Mesendoderm (in vitro differentiated cells): ENCODE data around the gene PHF13.
"Not testable (repeated sequence)": the region's sequence is repeated elsewhere in the genome, so short reads cannot be mapped to it uniquely, and the experiment has no call there.

Source experiments
- DNase-seq: peaks from one replicate; pipeline ENCODE4 v3.0.0; 2013
- H2AK5ac ChIP-seq: 2 replicates; pipeline ENCODE4 v1.6.1; 2013; ENCODE audit warnings: low read length, inconsistent platforms
- H2BK120ac ChIP-seq: 2 replicates; pipeline ENCODE4 v1.6.1; 2013; ENCODE audit warnings: low read depth, mild to moderate bottlenecking, low read length, moderate library complexity, mixed read lengths
- H2BK15ac ChIP-seq: replicated peaks from 2 replicates; pipeline ENCODE4 v1.6.1; 2013; ENCODE audit warnings: low read depth, mild to moderate bottlenecking, moderate library complexity
- H2BK5ac ChIP-seq: 2 replicates; pipeline ENCODE4 v1.6.1; 2013; ENCODE audit warnings: low read length, inconsistent platforms
- H3K18ac ChIP-seq: 2 replicates; pipeline ENCODE4 v1.6.1; 2013; ENCODE audit warnings: mild to moderate bottlenecking, low read length, mixed read lengths
- H3K23ac ChIP-seq: one replicate; pipeline ENCODE4 v1.6.1; 2013; ENCODE audit warnings: low read length
- H3K27ac ChIP-seq: 2 replicates; pipeline ENCODE4 v1.5.1; 2013; ENCODE audit warnings: low read depth, mild to moderate bottlenecking, inconsistent platforms, low read length, moderate library complexity
- H3K27me3 ChIP-seq: 2 replicates; pipeline ENCODE4 v1.6.1; 2013; ENCODE audit warnings: low read length, control low read depth, mild to moderate bottlenecking, inconsistent platforms; ENCODE audit not compliant: insufficient read depth, poor library complexity
- H3K36me3 ChIP-seq: 2 replicates; pipeline ENCODE4 v1.6.1; 2013; ENCODE audit warnings: low read length, inconsistent platforms; ENCODE audit not compliant: control insufficient read depth, insufficient read depth
- H3K4ac ChIP-seq: one replicate; pipeline ENCODE4 v1.6.1; 2013; ENCODE audit warnings: low read depth, mild to moderate bottlenecking, low read length, moderate library complexity
- H3K4me1 ChIP-seq: 2 replicates; pipeline ENCODE4 v1.6.1; 2013; ENCODE audit warnings: low read depth, low read length, inconsistent platforms; ENCODE audit not compliant: control insufficient read depth
- H3K4me2 ChIP-seq: 2 replicates; pipeline ENCODE4 v1.6.1; 2013; ENCODE audit warnings: low read length
- H3K4me3 ChIP-seq: 2 replicates; pipeline ENCODE4 v1.5.1; 2013; ENCODE audit warnings: mild to moderate bottlenecking, low read length
- H3K56ac ChIP-seq: one replicate; pipeline ENCODE4 v1.6.1; 2013; ENCODE audit warnings: low read length
- H3K79me1 ChIP-seq: 2 replicates; pipeline ENCODE4 v1.6.1; 2013; ENCODE audit warnings: low read length, inconsistent platforms
- H3K79me2 ChIP-seq: 2 replicates; pipeline ENCODE4 v1.6.1; 2013; ENCODE audit warnings: mild to moderate bottlenecking, low read length; ENCODE audit not compliant: control insufficient read depth, insufficient read depth
- H3K9ac ChIP-seq: 2 replicates; pipeline ENCODE4 v1.6.1; 2013; ENCODE audit warnings: low read length, inconsistent platforms
- H4K5ac ChIP-seq: one replicate; pipeline ENCODE4 v1.6.1; 2013; ENCODE audit warnings: low read length
- H4K8ac ChIP-seq: one replicate; pipeline ENCODE4 v1.6.1; 2013; ENCODE audit warnings: low read depth, mild to moderate bottlenecking, control low read depth, low read length, moderate library complexity
- WGBS: extraction: QIAGEN DNeasy Blood & Tissue Kit; methylation state at CpG from one replicate; pipeline ENCODE4 v1.1.7; 2013; ENCODE audit warnings: low lambda C conversion rate, missing lambda C conversion rate; ENCODE audit not compliant: insufficient coverage; ENCODE audit errors: extremely low coverage; 5-methylcytosine and 5-hydroxymethylcytosine counted together

PHF13 gene

GRCh38 chr1:6597777-6598131 lies 15.8 kb upstream of the PHF13 start:
- H3K79me2 ChIP-seq, result peaks cover 41% of the 10 kb centered on the region
- no peak overlapping the region for H2BK120ac ChIP-seq
- H3K36me3 ChIP-seq, result peaks cover 11% of the 10 kb centered on the region
- no peak overlapping the region for H2BK5ac ChIP-seq
- H2BK15ac ChIP-seq, result no peak overlapping the region
- H3K79me1 ChIP-seq, result peaks cover 28% of the 10 kb centered on the region
- H3K4me3 ChIP-seq, result no peak overlapping the region
- H3K4me2 ChIP-seq, result no peak overlapping the region
- H3K9ac ChIP-seq, result no peak overlapping the region
- no CpG with 5 or more reads among the region's 6 CpGs for WGBS
- no peak overlapping the region for H3K4ac ChIP-seq
- H4K5ac ChIP-seq, result no peak overlapping the region
- no peak overlapping the region for H3K18ac ChIP-seq
- H3K56ac ChIP-seq, result no peak overlapping the region
- no peak for DNase-seq
- H3K27me3 ChIP-seq, result no peaks in the 10 kb centered on the region
- H3K4me1 ChIP-seq, result peaks cover 3% of the 10 kb centered on the region
- no peak overlapping the region for H2AK5ac ChIP-seq
- H3K23ac ChIP-seq, result no peak overlapping the region
- H3K27ac ChIP-seq, result no peak overlapping the region
- no peak overlapping the region for H4K8ac ChIP-seq

- WGBS, result no CpG with 5 or more reads among the region's 31 CpGs
- Histone ChIP-seq H2BK120ac (no peak overlapping the region), H3K79me1 (peaks cover 28% of the 10 kb centered on the region), H4K5ac (no peak overlapping the region), H4K8ac (no peak overlapping the region), H3K4ac (no peak overlapping the region), H3K56ac (no peak overlapping the region), H3K27me3 (no peaks in the 10 kb centered on the region), H2BK5ac (no peak overlapping the region), H3K36me3 (peaks cover 9% of the 10 kb centered on the region), H3K23ac (no peak overlapping the region), H3K18ac (no peak overlapping the region), H3K79me2 (peaks cover 41% of the 10 kb centered on the region), H3K4me2 (no peak overlapping the region), H2BK15ac (no peak overlapping the region), H3K4me3 (no peak overlapping the region), H3K9ac (no peak overlapping the region), H2AK5ac (no peak overlapping the region), H3K27ac (no peak overlapping the region), H3K4me1 (peaks cover 8% of the 10 kb centered on the region)
- DNase-seq, result no peak
Observed at GRCh38 chr1:6599141-6599975, 14.2 kb upstream of the PHF13 start.

- Histone ChIP-seq H3K79me2 (peaks cover 41% of the 10 kb centered on the region), H3K79me1 (peaks cover 28% of the 10 kb centered on the region)
- not testable (repeated sequence) for H3K4me3 ChIP-seq, H4K8ac ChIP-seq, H3K4me1 ChIP-seq, H3K9ac ChIP-seq, H2BK15ac ChIP-seq, DNase-seq, H3K18ac ChIP-seq, H3K27me3 ChIP-seq, H4K5ac ChIP-seq, H2BK120ac ChIP-seq, H3K4me2 ChIP-seq, H3K27ac ChIP-seq, H3K4ac ChIP-seq, H3K36me3 ChIP-seq, H2AK5ac ChIP-seq, H3K56ac ChIP-seq, H3K23ac ChIP-seq, H2BK5ac ChIP-seq
- no CpG with 5 or more reads among the region's 8 CpGs for WGBS
Observed at GRCh38 chr1:6599991-6600390, 13.5 kb upstream of the PHF13 start.

- peak overlapping the region; percentile 83 for H3K56ac ChIP-seq
- H3K27me3 ChIP-seq, result no peaks in the 10 kb centered on the region
- H3K27ac ChIP-seq, result no peak overlapping the region
- no peak for DNase-seq
- no peak overlapping the region for H4K5ac ChIP-seq
- H3K79me2 ChIP-seq, result peaks cover 41% of the 10 kb centered on the region
- H4K8ac ChIP-seq, result no peak overlapping the region
- peaks cover 8% of the 10 kb centered on the region for H3K4me1 ChIP-seq
- no CpG with 5 or more reads among the region's 10 CpGs for WGBS
- peak overlapping the region; percentile 40 for H3K4me3 ChIP-seq
- H3K18ac ChIP-seq, result no peak overlapping the region
- no peak overlapping the region for H2BK5ac ChIP-seq
- H3K23ac ChIP-seq, result peak overlapping the region; percentile 30
- H3K79me1 ChIP-seq, result peaks cover 28% of the 10 kb centered on the region
- peaks cover 9% of the 10 kb centered on the region for H3K36me3 ChIP-seq
- peak overlapping the region; percentile 74 for H3K9ac ChIP-seq
- no peak overlapping the region for H2AK5ac ChIP-seq
- no peak overlapping the region for H2BK15ac ChIP-seq
- no peak overlapping the region for H3K4ac ChIP-seq
- no peak overlapping the region for H2BK120ac ChIP-seq
- H3K4me2 ChIP-seq, result peak overlapping the region; percentile 97
Observed at GRCh38 chr1:6600410-6601048, 13.0 kb upstream of the PHF13 start.

- Histone ChIP-seq H3K56ac (peak overlapping the region; percentile 83), H3K27me3 (no peaks in the 10 kb centered on the region), H2BK15ac (no peak overlapping the region), H3K79me2 (peaks cover 41% of the 10 kb centered on the region), H3K9ac (peak overlapping the region; percentile 74), H3K79me1 (peaks cover 28% of the 10 kb centered on the region), H3K4me2 (peak overlapping the region; percentile 97), H3K4me1 (peaks cover 8% of the 10 kb centered on the region), H2AK5ac (no peak overlapping the region), H3K4ac (no peak overlapping the region), H2BK5ac (no peak overlapping the region), H4K5ac (no peak overlapping the region), H3K4me3 (peak overlapping the region; percentile 40), H3K27ac (no peak overlapping the region), H4K8ac (no peak overlapping the region), H3K18ac (no peak overlapping the region), H2BK120ac (no peak overlapping the region), H3K23ac (peak overlapping the region; percentile 100), H3K36me3 (peaks cover 9% of the 10 kb centered on the region)
- peak; percentile 72 for DNase-seq
- WGBS, result no CpG with 5 or more reads among the region's 40 CpGs
Observed at GRCh38 chr1:6601049-6601922, 12.2 kb upstream of the PHF13 start.
